Uterus (tissue), 4 donors: ENCODE results near the gene INPP5A. TPM values are rescaled to one million over a fixed set of nuclear protein-coding genes. Genes with fewer than 3 reads are reported as not detected.
A peak's percentile ranks its signal among the peaks of the same experiment; 100 is the strongest.

Experiments used
- DNase-seq, 2 donors: peaks; one replicate each; pipeline ENCODE4 v3.0.0-alpha.2; 2019 to 2020
- H3K27ac ChIP-seq, 2 donors: fragments of 200-600 bp; sonication (generic); 1 replicate in 1 of 2; 2 replicates in 1 of 2; pipeline ENCODE4 v1.5.1; 2016 to 2018
- H3K27me3 ChIP-seq, 2 donors: fragments of 200-600 bp; sonication (generic); one replicate each; pipeline ENCODE4 v1.5.1; 2018 to 2019; ENCODE audit warnings: control low read depth in 1 of 2
- H3K36me3 ChIP-seq, 2 donors: fragments of 200-600 bp; sonication (generic); one replicate each; pipeline ENCODE4 v1.5.1; 2019; ENCODE audit warnings: control low read depth in 1 of 2
- H3K4me1 ChIP-seq, 2 donors: fragments of 200-600 bp; sonication (generic); one replicate each; pipeline ENCODE4 v1.5.1; 2018 to 2019; ENCODE audit warnings: control low read depth in 1 of 2
- H3K4me3 ChIP-seq, 2 donors: fragments of 200-600 bp; sonication (generic); 1 replicate in 1 of 2; 2 replicates in 1 of 2; pipeline ENCODE4 v1.5.1; 2018 to 2019; ENCODE audit warnings: mild to moderate bottlenecking in 1 of 2
- H3K9me3 ChIP-seq, 2 donors: fragments of 200-600 bp; sonication (generic); one replicate each; pipeline ENCODE4 v1.5.1; 2019; ENCODE audit warnings: control low read depth in 1 of 2
- CTCF ChIP-seq, 4 experiments: fragments of 200-600 bp in 2 of 4; fragments of 450-650 bp in 2 of 4; sonication (generic) in 2 of 4; IDR thresholded peaks; one replicate each; pipeline ENCODE4 v1.5.1; 2016 to 2019; ENCODE audit warnings: antibody characterized with exemption in 4 of 4, mild to moderate bottlenecking in 2 of 4, moderate library complexity in 1 of 4
- POLR2A ChIP-seq, 2 donors: fragments of 450-650 bp; IDR thresholded peaks; one replicate each; pipeline ENCODE4 v1.6.1; 2016; ENCODE audit warnings: antibody characterized with exemption in 2 of 2, mild to moderate bottlenecking in 1 of 2, moderate library complexity in 1 of 2
- intact Hi-C: fragments of 100-400 bp; cut with DNase I; formaldehyde crosslinking; loops from one replicate; pipeline ENCODE4 v1.15.1; 2023; ENCODE audit warnings: low total_unique reads
- total RNA-seq, 4 donors: library from RNA; depleted of rRNA in 3 of 4; stranded (reverse); fragments of >200 nt in 3 of 4; gene quantifications; one replicate each; pipeline versions ENCODE4 v1.1.0 to v1.2.4, GENCODE V29; 2014 to 2023
- donor health status: DM: yes; HTN: yes; CAD: no.

INPP5A gene
- total RNA-seq, 4 donors from 2014 or later: 22.5 to 160 (median 93.2) TPM

- TF ChIP-seq CTCF (IDR thresholded peaks at IDR 0.05): no peak
- no peak for TF ChIP-seq POLR2A (IDR thresholded peaks at IDR 0.05)
- Histone ChIP-seq H3K27ac (peak overlapping the region; percentile 71), H3K9me3 (no peaks in the 10 kb centered on the region), H3K36me3 (no peaks in the 10 kb centered on the region), H3K4me1 (peaks cover 0 to 4% of the 10 kb centered on the region in 2 donors), H3K27me3 (no peaks in the 10 kb centered on the region), H3K4me3 (no peak overlapping the region)
- intact Hi-C loops: no loop called here
- no peak for DNase-seq
Observed at GRCh38 chr10:132699411-132700155, 162.0 kb downstream of the INPP5A start.

GRCh38 chr10:132700156-132701098 lies 162.8 kb downstream of the INPP5A start:
- Histone ChIP-seq H3K4me1 (peaks cover 0 to 4% of the 10 kb centered on the region in 2 donors), H3K4me3 (peak overlapping the region in 1 of 2 donors; percentile 8), H3K9me3 (peaks cover 0 to under 1% of the 10 kb centered on the region in 2 donors), H3K36me3 (no peaks in the 10 kb centered on the region), H3K27ac (peak overlapping the region; percentile 71), H3K27me3 (no peaks in the 10 kb centered on the region)
- intact Hi-C loops: no loop called here
- DNase-seq: peak in 1 of 2 donors; percentile 42
- no peak for TF ChIP-seq CTCF (IDR thresholded peaks at IDR 0.05)
- TF ChIP-seq POLR2A (IDR thresholded peaks at IDR 0.05): no peak

GRCh38 chr10:132701099-132701845 lies 163.7 kb downstream of the INPP5A start:
- Histone ChIP-seq H3K4me3 (no peak overlapping the region), H3K9me3 (peaks cover 0 to 6% of the 10 kb centered on the region in 2 donors), H3K4me1 (peaks cover 0 to 4% of the 10 kb centered on the region in 2 donors), H3K27me3 (no peaks in the 10 kb centered on the region), H3K27ac (peak overlapping the region; percentile 71), H3K36me3 (no peaks in the 10 kb centered on the region)
- TF ChIP-seq CTCF (IDR thresholded peaks at IDR 0.05) (no peak), POLR2A (IDR thresholded peaks at IDR 0.05) (no peak)
- intact Hi-C loops: no loop called here
- no peak for DNase-seq

GRCh38 chr10:132701846-132702190 lies 164.2 kb downstream of the INPP5A start:
- TF ChIP-seq CTCF (IDR thresholded peaks at IDR 0.05) (no peak), POLR2A (IDR thresholded peaks at IDR 0.05) (no peak)
- H3K4me3 ChIP-seq: no peak overlapping the region
- intact Hi-C loops: no loop called here
- H3K27me3 ChIP-seq: no peaks in the 10 kb centered on the region
- H3K36me3 ChIP-seq: no peaks in the 10 kb centered on the region
- H3K9me3 ChIP-seq: peaks cover 0 to 6% of the 10 kb centered on the region in 2 donors
- peaks cover 0 to 4% of the 10 kb centered on the region in 2 donors for H3K4me1 ChIP-seq
- no peak for DNase-seq
- no peak overlapping the region for H3K27ac ChIP-seq
